Vagina (tissue), 2 donors: ENCODE measurements around the gene HDHD5. TPM values are rescaled to one million over a fixed set of nuclear protein-coding genes. Genes with fewer than 3 reads are reported as not detected.

Experiments
- DNase-seq, 2 donors: peaks; one replicate each; pipeline ENCODE4 v3.0.0-alpha.2; 2017; ENCODE audit errors: extremely low spot score in 2 of 2
- H3K27ac ChIP-seq: fragments of 200-600 bp; sonication (generic); one replicate; pipeline ENCODE4 v1.5.1; 2019
- H3K27me3 ChIP-seq: fragments of 200-600 bp; sonication (generic); one replicate; pipeline ENCODE4 v1.5.1; 2019
- H3K36me3 ChIP-seq, 2 donors: fragments of 200-600 bp; sonication (generic); one replicate each; pipeline ENCODE4 v1.5.1; 2017 to 2019
- H3K4me1 ChIP-seq: fragments of 200-600 bp; sonication (generic); one replicate; pipeline ENCODE4 v1.5.1; 2019
- H3K4me3 ChIP-seq, 2 donors: fragments of 200-600 bp; sonication (generic); 1 replicate in 1 of 2; 2 replicates in 1 of 2; pipeline ENCODE4 v1.5.1; 2016 to 2019
- H3K9me3 ChIP-seq: fragments of 200-600 bp; sonication (generic); one replicate; pipeline ENCODE4 v1.5.1; 2019
- CTCF ChIP-seq, 3 experiments: fragments of 450-650 bp in 2 of 3; fragments of 200-600 bp in 1 of 3; sonication (generic) in 1 of 3; IDR thresholded peaks; one replicate each; pipeline ENCODE4 v1.5.1; 2017 to 2019; ENCODE audit warnings: antibody characterized with exemption in 3 of 3, mild to moderate bottlenecking in 2 of 3, moderate library complexity in 2 of 3
- POLR2A ChIP-seq, 2 donors: fragments of 450-650 bp; IDR thresholded peaks; one replicate each; pipeline ENCODE4 v1.6.1; 2017; ENCODE audit warnings: antibody characterized with exemption in 2 of 2, mild to moderate bottlenecking in 2 of 2, moderate library complexity in 2 of 2
- POLR2AphosphoS5 ChIP-seq, 2 donors: sonication (generic); formaldehyde crosslinking; IDR thresholded peaks; one replicate each; pipeline ENCODE4 v1.9.0; 2017; ENCODE audit warnings: antibody characterized with exemption in 2 of 2, mild to moderate bottlenecking in 2 of 2, low read depth in 1 of 2; ENCODE audit not compliant: insufficient read depth in 1 of 2
- intact Hi-C: fragments of 100-400 bp; cut with DNase I; formaldehyde crosslinking; loops from one replicate; pipeline ENCODE4 v1.15.1; 2023
- total RNA-seq: library from RNA; depleted of rRNA; stranded (reverse); fragments of >200 nt; gene quantifications from one replicate; pipeline ENCODE4 v1.2.3, GENCODE V29; 2016

Gene HDHD5
- total RNA-seq, 1 donor from 2014 or later, result 30.0 TPM

DNA sequence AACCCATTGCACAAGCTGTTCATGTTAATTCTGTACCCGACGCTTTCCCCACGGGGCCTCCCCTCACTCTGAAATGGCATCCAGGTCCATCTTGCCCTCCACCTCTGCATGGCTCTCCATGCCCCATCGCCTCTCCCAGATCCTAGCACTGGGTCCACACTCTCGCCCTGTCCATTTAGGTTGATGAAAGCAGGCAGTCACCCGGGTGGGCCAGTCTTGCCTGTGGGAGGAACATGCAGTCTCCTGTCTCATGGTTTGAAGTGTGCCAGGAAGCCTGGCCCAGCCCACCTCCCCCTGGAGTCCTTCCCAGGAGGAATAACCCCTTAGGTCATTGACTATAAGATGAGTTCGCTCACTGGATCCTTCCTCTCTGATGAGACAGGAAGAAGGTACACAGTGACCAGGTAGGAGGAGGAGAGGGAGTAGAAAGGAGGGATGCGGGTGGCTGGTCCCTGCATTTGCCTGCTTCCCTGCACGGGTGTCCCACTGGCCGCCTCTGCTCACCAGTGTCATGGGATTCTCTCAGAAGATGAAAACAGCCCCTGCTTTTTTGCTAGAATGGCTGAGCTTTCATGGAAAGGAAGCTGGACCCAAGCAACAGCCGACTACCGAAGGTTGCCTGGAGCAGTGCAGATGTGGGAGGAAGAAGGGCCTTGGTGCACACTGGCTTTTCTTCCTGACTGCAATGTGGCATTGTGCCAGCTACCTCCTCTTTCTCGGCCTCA lies 44.7 kb downstream of the HDHD5 start:
- H3K36me3 ChIP-seq, result peaks cover 0 to 7% of the 10 kb centered on the region in 2 donors
- TF ChIP-seq POLR2A (IDR thresholded peaks at IDR 0.05) (no peak), CTCF (IDR thresholded peaks at IDR 0.05) (no peak), POLR2AphosphoS5 (IDR thresholded peaks at IDR 0.05; ENCODE audit: insufficient read depth in 1 of 2, low read depth in 1 of 2) (no peak)
- no peak overlapping the region for H3K27ac ChIP-seq
- DNase-seq, result no peak
- intact Hi-C loops, result no loop called here
- H3K4me1 ChIP-seq, result no peaks in the 10 kb centered on the region
- no peaks in the 10 kb centered on the region for H3K27me3 ChIP-seq
- no peaks in the 10 kb centered on the region for H3K9me3 ChIP-seq
- no peak overlapping the region for H3K4me3 ChIP-seq

DNA sequence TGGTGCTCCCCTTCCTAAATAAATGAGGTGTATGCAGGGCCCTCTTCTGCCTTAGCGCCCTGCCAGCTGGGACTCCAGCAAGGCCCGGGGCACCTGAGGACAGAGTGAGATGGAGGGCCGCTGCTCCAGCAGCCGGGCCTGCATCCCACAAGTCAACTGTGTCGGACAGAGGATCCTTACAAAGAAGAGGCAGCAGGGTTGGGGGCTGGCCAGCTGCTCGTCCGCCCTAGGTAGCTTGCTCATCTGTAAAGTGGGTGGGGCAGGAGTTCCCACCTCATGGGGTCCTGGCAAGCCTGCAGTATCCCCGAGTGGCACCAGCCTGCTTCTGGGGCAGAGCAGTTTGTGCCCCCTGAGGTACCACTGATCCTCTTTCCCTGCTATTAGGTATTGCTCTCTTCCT lies 45.5 kb downstream of the HDHD5 start:
- DNase-seq, result no peak
- Histone ChIP-seq H3K9me3 (no peaks in the 10 kb centered on the region), H3K36me3 (peaks cover 0 to 15% of the 10 kb centered on the region in 2 donors), H3K27me3 (no peaks in the 10 kb centered on the region), H3K4me1 (no peaks in the 10 kb centered on the region), H3K4me3 (no peak overlapping the region), H3K27ac (no peak overlapping the region)
- TF ChIP-seq CTCF (IDR thresholded peaks at IDR 0.05), result no peak
- intact Hi-C loops, result no loop called here

- Histone ChIP-seq H3K9me3 (no peaks in the 10 kb centered on the region), H3K36me3 (peaks cover 0 to 21% of the 10 kb centered on the region in 2 donors), H3K27ac (no peak overlapping the region), H3K27me3 (no peaks in the 10 kb centered on the region), H3K4me3 (no peak overlapping the region), H3K4me1 (no peaks in the 10 kb centered on the region)
- no peak for TF ChIP-seq CTCF (IDR thresholded peaks at IDR 0.05)
- no peak for TF ChIP-seq POLR2AphosphoS5 (IDR thresholded peaks at IDR 0.05; ENCODE audit: insufficient read depth in 1 of 2, low read depth in 1 of 2)
- no peak for TF ChIP-seq POLR2A (IDR thresholded peaks at IDR 0.05)
- intact Hi-C loops, result no loop called here
- no peak for DNase-seq
Observed at GRCh38 chr22:17112491-17113042, 46.5 kb downstream of the HDHD5 start.

DNA sequence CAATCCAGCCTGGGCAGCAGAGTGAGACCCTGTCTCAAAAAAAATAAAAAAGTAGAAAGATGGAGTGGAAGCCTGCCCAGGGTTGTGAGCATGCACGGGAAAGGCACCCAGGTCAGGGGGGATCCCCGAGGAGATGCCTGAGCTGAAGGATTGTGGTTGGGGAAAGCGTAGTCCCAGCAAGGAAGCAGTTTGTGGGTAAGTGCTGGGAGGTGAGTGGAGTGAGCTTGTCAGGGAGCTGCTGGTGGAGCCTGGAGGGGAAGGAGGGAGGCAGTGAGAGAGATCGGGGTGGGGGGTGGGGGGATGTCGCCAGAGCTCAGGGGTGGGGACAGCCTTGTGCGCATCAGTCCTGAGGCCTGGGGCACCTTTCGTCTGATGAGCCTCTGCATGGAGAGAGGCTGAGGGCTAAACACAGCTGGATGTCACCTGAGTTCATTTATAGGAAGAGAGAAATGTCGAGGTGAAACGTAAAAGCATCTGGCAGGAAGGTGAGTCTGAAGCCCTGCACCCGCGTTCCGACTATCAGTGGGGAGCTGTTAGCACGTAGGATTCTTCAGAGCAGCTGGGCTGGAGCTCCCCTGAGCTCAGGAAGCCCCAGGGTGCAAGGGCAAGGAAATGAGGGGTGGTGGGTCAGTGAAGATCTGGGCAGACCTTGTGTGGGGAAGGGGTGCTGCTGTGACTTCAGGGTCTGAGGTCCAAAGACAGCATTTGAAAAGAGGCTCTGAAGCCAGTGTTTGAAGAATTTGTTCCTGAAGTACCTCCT lies 48.1 kb downstream of the HDHD5 start:
- H3K4me3 ChIP-seq, result no peak overlapping the region
- H3K4me1 ChIP-seq, result no peaks in the 10 kb centered on the region
- intact Hi-C loops, result no loop called here
- H3K9me3 ChIP-seq, result no peaks in the 10 kb centered on the region
- no peaks in the 10 kb centered on the region for H3K27me3 ChIP-seq
- peaks cover 0 to 31% of the 10 kb centered on the region in 2 donors for H3K36me3 ChIP-seq
- TF ChIP-seq CTCF (IDR thresholded peaks at IDR 0.05) (no peak), POLR2A (IDR thresholded peaks at IDR 0.05) (no peak), POLR2AphosphoS5 (IDR thresholded peaks at IDR 0.05; ENCODE audit: insufficient read depth in 1 of 2, low read depth in 1 of 2) (no peak)
- no peak overlapping the region for H3K27ac ChIP-seq
- DNase-seq, result no peak

GRCh38 chr22:17109976-17110375 lies 49.1 kb downstream of the HDHD5 start:
- H3K36me3 ChIP-seq, result peaks cover 0 to 40% of the 10 kb centered on the region in 2 donors
- no peak overlapping the region for H3K27ac ChIP-seq
- H3K9me3 ChIP-seq, result no peaks in the 10 kb centered on the region
- no peak for DNase-seq
- H3K4me1 ChIP-seq, result no peaks in the 10 kb centered on the region
- no peaks in the 10 kb centered on the region for H3K27me3 ChIP-seq
- intact Hi-C loops, result no loop called here
- no peak overlapping the region for H3K4me3 ChIP-seq
- TF ChIP-seq POLR2AphosphoS5 (IDR thresholded peaks at IDR 0.05; ENCODE audit: insufficient read depth in 1 of 2, low read depth in 1 of 2) (no peak), CTCF (IDR thresholded peaks at IDR 0.05) (no peak), POLR2A (IDR thresholded peaks at IDR 0.05) (no peak)
